HepG2 (cell line): ENCODE measurements around the gene CEP104. TPM values are rescaled to one million over a fixed set of nuclear protein-coding genes. Genes with fewer than 3 reads are reported as not detected.

ENCODE experiments used
- ATF1 ChIP-seq: IDR thresholded peaks from 2 replicates; pipeline ENCODE4 v1.6.1; 2016; ENCODE audit warnings: mild to moderate bottlenecking, control low read depth
- CHCHD3 ChIP-seq: sonication (generic); formaldehyde crosslinking; IDR thresholded peaks from 2 replicates; pipeline ENCODE4 v1.8.0; 2022; ENCODE audit warnings: mild to moderate bottlenecking, missing genetic modification reagents, moderate library complexity
- CREB1 ChIP-seq, 2 experiments: fragments of 450-650 bp in 1 of 2; IDR thresholded peaks; 2 replicates each; pipeline ENCODE4 v1.6.1; 2016 to 2017; ENCODE audit warnings: control low read depth in 1 of 2, mild to moderate bottlenecking in 1 of 2, missing compliant biosample characterization in 1 of 2, missing genetic modification characterization in 1 of 2
- DDIT3 ChIP-seq: sonication (generic); formaldehyde crosslinking; IDR thresholded peaks from 2 replicates; pipeline ENCODE4 v1.4.0; 2020; ENCODE audit warnings: mild to moderate bottlenecking, missing genetic modification reagents
- HES4 ChIP-seq: sonication (generic); formaldehyde crosslinking; IDR thresholded peaks from 2 replicates; pipeline ENCODE4 v1.9.0; 2021; ENCODE audit warnings: mild to moderate bottlenecking, missing genetic modification reagents, borderline replicate concordance
- HOXA5 ChIP-seq: sonication (generic); formaldehyde crosslinking; IDR thresholded peaks from 2 replicates; pipeline ENCODE4 v1.4.0; 2020; ENCODE audit warnings: missing genetic modification reagents
- JUND ChIP-seq: sonication (generic); formaldehyde crosslinking; IDR thresholded peaks from 2 replicates; pipeline ENCODE4 v1.8.0; 2022; ENCODE audit warnings: mild to moderate bottlenecking, missing genetic modification reagents
- KLF12 ChIP-seq: sonication (generic); formaldehyde crosslinking; IDR thresholded peaks from 2 replicates; pipeline ENCODE4 v1.4.0; 2020; ENCODE audit warnings: missing genetic modification reagents, borderline replicate concordance
- MIXL1 ChIP-seq: IDR thresholded peaks from 2 replicates; pipeline ENCODE4 v1.6.1; 2016
- RARA ChIP-seq: IDR thresholded peaks from 2 replicates; pipeline ENCODE4 v1.6.1; 2016; ENCODE audit warnings: missing genetic modification reagents, missing compliant biosample characterization
- REL ChIP-seq: sonication (generic); formaldehyde crosslinking; conservative IDR thresholded peaks from 2 replicates; pipeline ENCODE4 v1.8.0; 2022; ENCODE audit warnings: mild to moderate bottlenecking, missing genetic modification reagents, moderate library complexity
- SATB2 ChIP-seq: sonication (generic); formaldehyde crosslinking; IDR thresholded peaks from 2 replicates; pipeline ENCODE4 v1.5.0; 2020; ENCODE audit warnings: missing genetic modification reagents
- SP4 ChIP-seq: sonication (generic); formaldehyde crosslinking; IDR thresholded peaks from 2 replicates; pipeline ENCODE4 v1.8.1; 2023; ENCODE audit warnings: mild to moderate bottlenecking, missing genetic modification reagents
- SRSF1 ChIP-seq: fragments of 200-400 bp; formaldehyde crosslinking; optimal IDR thresholded peaks from 2 replicates; pipeline ENCODE3; 2017; ENCODE audit warnings: mild to moderate bottlenecking, low read depth, low read length, moderate library complexity
- SSRP1 ChIP-seq: IDR thresholded peaks from 2 replicates; pipeline ENCODE4 v1.6.1; 2016; ENCODE audit warnings: control low read depth
- TCF12 ChIP-seq, 2 experiments: fragments of 450-650 bp in 1 of 2; sonication (generic) in 1 of 2; formaldehyde crosslinking in 1 of 2; IDR thresholded peaks; 2 replicates each; pipeline versions ENCODE4 v1.6.1 to v1.8.0; 2017 to 2022; ENCODE audit warnings: antibody characterized with exemption in 1 of 2, mild to moderate bottlenecking in 1 of 2, missing genetic modification reagents in 1 of 2, moderate library complexity in 1 of 2
- TEAD3 ChIP-seq: optimal IDR thresholded peaks from 2 replicates; pipeline ENCODE3; 2016; ENCODE audit warnings: borderline replicate concordance
- ZFP91 ChIP-seq: sonication (generic); formaldehyde crosslinking; IDR thresholded peaks from 2 replicates; pipeline ENCODE4 v1.9.0; 2022; ENCODE audit warnings: missing genetic modification reagents, mild to moderate bottlenecking, borderline replicate concordance
- ZMAT5 ChIP-seq: sonication (generic); formaldehyde crosslinking; IDR thresholded peaks from 2 replicates; pipeline ENCODE4 v1.5.0; 2020; ENCODE audit warnings: mild to moderate bottlenecking, low read depth, missing genetic modification reagents, borderline replicate concordance
- ZMYM2 ChIP-seq: sonication (generic); formaldehyde crosslinking; IDR thresholded peaks from 2 replicates; pipeline ENCODE4 v1.8.0; 2022; ENCODE audit warnings: mild to moderate bottlenecking, missing genetic modification reagents
- ZNF292 ChIP-seq: sonication (generic); formaldehyde crosslinking; IDR thresholded peaks from 2 replicates; pipeline ENCODE4 v1.8.1; 2022; ENCODE audit warnings: mild to moderate bottlenecking, low read depth, missing genetic modification reagents, borderline replicate concordance
- ZNF335 ChIP-seq: sonication (generic); formaldehyde crosslinking; IDR thresholded peaks from 2 replicates; pipeline ENCODE4 v1.4.0; 2020; ENCODE audit warnings: missing genetic modification reagents
- ZNF549 ChIP-seq: sonication (generic); formaldehyde crosslinking; IDR thresholded peaks from 2 replicates; pipeline ENCODE4 v1.5.0; 2020; ENCODE audit warnings: missing genetic modification reagents
- ZNF607 ChIP-seq: sonication (generic); formaldehyde crosslinking; IDR thresholded peaks from 2 replicates; pipeline ENCODE4 v1.5.1; 2020; ENCODE audit warnings: missing genetic modification reagents, mild to moderate bottlenecking, borderline replicate concordance
- ZNF639 ChIP-seq: conservative IDR thresholded peaks from 2 replicates; pipeline ENCODE4 v1.6.1; 2018; ENCODE audit warnings: missing genetic modification reagents
- ZNF781 ChIP-seq: sonication (generic); formaldehyde crosslinking; IDR thresholded peaks from 2 replicates; pipeline ENCODE4 v1.5.1; 2020; ENCODE audit warnings: borderline replicate concordance, mild to moderate bottlenecking, missing genetic modification reagents; ENCODE audit errors: not compliant biosample characterization
- ZNF841 ChIP-seq: sonication (generic); formaldehyde crosslinking; IDR thresholded peaks from 2 replicates; pipeline ENCODE4 v1.8.1; 2023; ENCODE audit warnings: missing genetic modification reagents, borderline replicate concordance
- ZSCAN9 ChIP-seq: IDR thresholded peaks from 2 replicates; pipeline ENCODE4 v1.6.1; 2016; ENCODE audit warnings: borderline replicate concordance
- polyA plus RNA-seq, 8 experiments: library from polyadenylated mRNA; depleted of rRNA in 3 of 8; stranded (reverse) in 7 of 8; unstranded in 1 of 8; fragments of >200 nt; fragmentation: Illumina TruSeq in 4 of 8; extraction: Trizol in 4 of 8; gene quantifications; 2 replicates each; pipeline versions ENCODE4 v1.2.1 to v1.2.3, GENCODE V29; 2011 to 2016; ENCODE audit warnings: low read depth in 4 of 8, missing spikeins in 1 of 8, mixed read lengths in 1 of 8; ENCODE audit not compliant: insufficient read depth in 1 of 8
- total RNA-seq, 5 experiments: library from RNA; depleted of rRNA; stranded (reverse); fragments of >200 nt; fragmentation: Illumina TruSeq; extraction: Trizol; gene quantifications; 2 replicates each; pipeline ENCODE4 v1.2.3, GENCODE V29; 2016; ENCODE audit warnings: low read depth in 1 of 5

The CEP104 gene
- total and polyA plus RNA-seq, 2 of the 13 experiments (the other 11 are each of a cell fraction or from before 2014, with no cell fraction given), result 20.4 to 30.1 TPM

GRCh38 chr1:3900969-3901529 is 44.0 kb upstream of the CEP104 start (continued):
- TF ChIP-seq ATF1 (CRISPR knock-in tag), result no peak
- TF ChIP-seq JUND (CRISPR knock-in tag), result 0 out of 2 replicates have a peak, but pooled peaks have one; percentile 39
- no peak for TF ChIP-seq ZMYM2 (CRISPR knock-in tag)
- 0 out of 2 replicates have a peak, but pooled peaks have one; percentile 6 for TF ChIP-seq ZSCAN9 (CRISPR knock-in tag)
- TF ChIP-seq TCF12 (IDR thresholded peaks at IDR 0.05), result no peak
- peak; percentile 21; the same call in 1 of the 2 replicates for TF ChIP-seq TCF12 (CRISPR knock-in tag; IDR thresholded peaks at IDR 0.05)
- TF ChIP-seq ZNF781 (CRISPR knock-in tag), result no peak
- TF ChIP-seq CHCHD3 (CRISPR knock-in tag), result no peak
- TF ChIP-seq MIXL1 (CRISPR knock-in tag), result 0 out of 2 replicates have a peak, but pooled peaks have one; percentile 19
- no peak; the same call in 1 of the 2 replicates for TF ChIP-seq HES4 (CRISPR knock-in tag)
- peak; percentile 81 for TF ChIP-seq SSRP1 (CRISPR knock-in tag)
- TF ChIP-seq DDIT3 (CRISPR knock-in tag), result no peak
- TF ChIP-seq REL (CRISPR knock-in tag), result peak; percentile 70; the same call in 1 of the 2 replicates
- TF ChIP-seq ZNF841 (CRISPR knock-in tag), result no peak
- TF ChIP-seq SP4 (CRISPR knock-in tag), result peak; percentile 96
- peak; percentile 87 for TF ChIP-seq ZNF607 (CRISPR knock-in tag)
- 0 out of 2 replicates have a peak, but pooled peaks have one; percentile 56 for TF ChIP-seq ZNF335
- TF ChIP-seq SATB2, result no peak; the same call in 1 of the 2 replicates
- TF ChIP-seq ZNF639 (CRISPR knock-in tag), result 0 out of 2 replicates have a peak, but pooled peaks have one; percentile 57
- TF ChIP-seq ZFP91 (CRISPR knock-in tag), result peak; percentile 81; the same call in 1 of the 2 replicates
- no peak for TF ChIP-seq RARA (CRISPR knock-in tag)
- 0 out of 2 replicates have a peak, but pooled peaks have one; percentile 42 for TF ChIP-seq KLF12 (CRISPR knock-in tag)
- no peak for TF ChIP-seq TEAD3 (CRISPR knock-in tag)
- no peak for TF ChIP-seq ZMAT5
- TF ChIP-seq ZNF292, result no peak
- TF ChIP-seq CREB1 (IDR thresholded peaks at IDR 0.05), result peak; percentile 32; the same call in 1 of the 2 replicates
- 0 out of 2 replicates have a peak, but pooled peaks have one; percentile 16 for TF ChIP-seq CREB1 (CRISPR knock-in tag; IDR thresholded peaks at IDR 0.05)
- no peak for TF ChIP-seq SRSF1
- no peak for TF ChIP-seq ZNF549 (CRISPR knock-in tag)
- 0 out of 2 replicates have a peak, but pooled peaks have one; percentile 41 for TF ChIP-seq HOXA5 (CRISPR knock-in tag)
